Measurements from ENCODE around the gene BRF1.

DNA sequence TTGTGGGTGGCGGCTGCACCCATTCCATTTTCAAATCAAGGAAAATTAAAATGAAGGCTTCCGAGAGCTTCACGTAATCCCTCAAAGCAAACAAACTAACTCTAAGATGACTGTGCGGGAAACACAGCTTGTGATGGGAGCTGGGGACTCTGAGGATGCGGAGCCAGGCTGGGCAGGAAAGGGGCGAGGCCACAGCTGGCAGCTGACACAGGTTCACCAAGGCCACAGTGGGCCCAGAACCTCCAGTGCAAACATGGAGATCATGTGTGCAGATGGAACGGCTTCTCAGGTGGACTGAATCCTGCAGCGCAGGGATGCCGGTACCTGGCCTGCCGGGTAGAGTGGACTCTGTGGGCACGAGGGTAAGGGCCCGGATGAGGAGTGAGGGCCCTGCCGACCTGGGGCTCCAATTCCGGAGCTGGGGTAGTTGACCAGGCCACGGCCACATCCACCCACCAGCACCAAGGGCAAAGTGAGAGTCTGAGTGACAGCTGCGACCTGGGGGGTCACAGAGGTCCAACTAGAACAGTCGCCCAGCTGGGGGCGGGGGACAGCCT lies 71.6 kb downstream of the BRF1 start:
- TF ChIP-seq, protein P1, sequence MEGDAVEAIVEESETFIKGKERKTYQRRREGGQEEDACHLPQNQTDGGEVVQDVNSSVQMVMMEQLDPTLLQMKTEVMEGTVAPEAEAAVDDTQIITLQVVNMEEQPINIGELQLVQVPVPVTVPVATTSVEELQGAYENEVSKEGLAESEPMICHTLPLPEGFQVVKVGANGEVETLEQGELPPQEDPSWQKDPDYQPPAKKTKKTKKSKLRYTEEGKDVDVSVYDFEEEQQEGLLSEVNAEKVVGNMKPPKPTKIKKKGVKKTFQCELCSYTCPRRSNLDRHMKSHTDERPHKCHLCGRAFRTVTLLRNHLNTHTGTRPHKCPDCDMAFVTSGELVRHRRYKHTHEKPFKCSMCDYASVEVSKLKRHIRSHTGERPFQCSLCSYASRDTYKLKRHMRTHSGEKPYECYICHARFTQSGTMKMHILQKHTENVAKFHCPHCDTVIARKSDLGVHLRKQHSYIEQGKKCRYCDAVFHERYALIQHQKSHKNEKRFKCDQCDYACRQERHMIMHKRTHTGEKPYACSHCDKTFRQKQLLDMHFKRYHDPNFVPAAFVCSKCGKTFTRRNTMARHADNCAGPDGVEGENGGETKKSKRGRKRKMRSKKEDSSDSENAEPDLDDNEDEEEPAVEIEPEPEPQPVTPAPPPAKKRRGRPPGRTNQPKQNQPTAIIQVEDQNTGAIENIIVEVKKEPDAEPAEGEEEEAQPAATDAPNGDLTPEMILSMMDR (IDR thresholded peaks at IDR 0.05): no peak
- no peak for TF ChIP-seq EP300 (IDR thresholded peaks at IDR 0.05)
- no peak for TF ChIP-seq POLR2A (IDR thresholded peaks at IDR 0.05)
